Gastroesophageal sphincter (tissue), 3 donors: Measurements from ENCODE around the gene SORCS1.

Experiments used
- POLR2A ChIP-seq, 2 donors: fragments of 450-650 bp; IDR thresholded peaks; one replicate each; pipeline ENCODE4 v1.6.1; 2017; ENCODE audit warnings: antibody characterized with exemption in 2 of 2, mild to moderate bottlenecking in 2 of 2, moderate library complexity in 1 of 2
- POLR2AphosphoS5 ChIP-seq: sonication (generic); formaldehyde crosslinking; IDR thresholded peaks from one replicate; pipeline ENCODE4 v1.6.1; 2017; ENCODE audit warnings: antibody characterized with exemption
- TF ChIP-seq, protein P1 (sequence below), 4 experiments: fragments of 200-600 bp in 2 of 4; fragments of 450-650 bp in 2 of 4; sonication (generic) in 1 of 4; IDR thresholded peaks; one replicate each; pipeline ENCODE4 v1.5.1; 2017 to 2019; ENCODE audit warnings: antibody characterized with exemption in 4 of 4, mild to moderate bottlenecking in 2 of 4, moderate library complexity in 2 of 4

DNA sequence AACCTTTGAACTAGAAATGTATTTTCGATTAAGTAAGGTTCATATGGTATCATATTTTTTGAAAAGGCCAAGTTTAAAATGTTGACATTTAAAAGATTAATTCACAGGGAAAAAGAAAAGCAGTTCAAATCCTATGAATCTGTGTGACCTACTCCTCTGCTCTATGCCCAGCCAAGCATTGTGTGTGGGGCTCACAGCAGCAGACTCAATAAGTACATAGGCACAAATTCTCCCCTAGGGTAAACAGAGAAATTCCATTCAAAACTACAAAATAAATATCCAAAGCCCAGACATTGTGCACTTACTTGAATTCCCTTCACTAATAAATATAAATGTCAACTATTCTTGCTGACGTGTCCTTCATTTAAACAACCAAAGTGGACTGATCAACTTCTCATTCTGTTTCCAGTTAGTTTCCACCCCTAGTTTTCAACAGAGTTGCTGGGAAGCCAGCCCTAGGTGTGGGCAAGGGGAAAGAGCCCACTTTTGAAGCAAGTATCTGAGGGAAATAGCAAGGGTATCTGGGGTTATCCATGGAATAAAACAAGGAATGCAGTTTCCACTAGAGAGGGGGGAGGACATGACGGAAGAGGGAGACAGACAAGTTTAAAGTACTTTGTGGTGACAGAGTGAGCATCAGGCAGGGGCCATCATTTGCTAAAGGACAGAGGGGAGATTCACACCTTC, 533.3 kb downstream of the SORCS1 start:
- TF ChIP-seq POLR2A (IDR thresholded peaks at IDR 0.05): no peak
- TF ChIP-seq, protein P1, sequence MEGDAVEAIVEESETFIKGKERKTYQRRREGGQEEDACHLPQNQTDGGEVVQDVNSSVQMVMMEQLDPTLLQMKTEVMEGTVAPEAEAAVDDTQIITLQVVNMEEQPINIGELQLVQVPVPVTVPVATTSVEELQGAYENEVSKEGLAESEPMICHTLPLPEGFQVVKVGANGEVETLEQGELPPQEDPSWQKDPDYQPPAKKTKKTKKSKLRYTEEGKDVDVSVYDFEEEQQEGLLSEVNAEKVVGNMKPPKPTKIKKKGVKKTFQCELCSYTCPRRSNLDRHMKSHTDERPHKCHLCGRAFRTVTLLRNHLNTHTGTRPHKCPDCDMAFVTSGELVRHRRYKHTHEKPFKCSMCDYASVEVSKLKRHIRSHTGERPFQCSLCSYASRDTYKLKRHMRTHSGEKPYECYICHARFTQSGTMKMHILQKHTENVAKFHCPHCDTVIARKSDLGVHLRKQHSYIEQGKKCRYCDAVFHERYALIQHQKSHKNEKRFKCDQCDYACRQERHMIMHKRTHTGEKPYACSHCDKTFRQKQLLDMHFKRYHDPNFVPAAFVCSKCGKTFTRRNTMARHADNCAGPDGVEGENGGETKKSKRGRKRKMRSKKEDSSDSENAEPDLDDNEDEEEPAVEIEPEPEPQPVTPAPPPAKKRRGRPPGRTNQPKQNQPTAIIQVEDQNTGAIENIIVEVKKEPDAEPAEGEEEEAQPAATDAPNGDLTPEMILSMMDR (IDR thresholded peaks at IDR 0.05): no peak
- no peak for TF ChIP-seq POLR2AphosphoS5
